Muscle layer of colon (tissue), 2 donors: Measurements from ENCODE around the gene RNASEH2A.
A peak's percentile ranks its signal among the peaks of the same experiment; 100 is the strongest.
"Not testable (repeated sequence)": the region's sequence is repeated elsewhere in the genome, so short reads cannot be mapped to it uniquely, and the experiment has no call there.

Experiments used
- H3K27ac ChIP-seq: one replicate; pipeline ENCODE4 v1.7.0; 2013; ENCODE audit warnings: low read depth, mild to moderate bottlenecking, low read length, moderate library complexity
- H3K27me3 ChIP-seq, 2 donors: one replicate each; pipeline ENCODE4 v1.7.0; 2013; ENCODE audit warnings: low read length in 2 of 2, mild to moderate bottlenecking in 2 of 2; ENCODE audit not compliant: insufficient read depth in 2 of 2, control insufficient read depth in 1 of 2
- H3K36me3 ChIP-seq: one replicate; pipeline ENCODE4 v1.7.0; 2013; ENCODE audit warnings: mild to moderate bottlenecking, low read length; ENCODE audit not compliant: insufficient read depth
- H3K4me1 ChIP-seq: one replicate; pipeline ENCODE4 v1.7.0; 2013; ENCODE audit warnings: mild to moderate bottlenecking, low read length; ENCODE audit not compliant: insufficient read depth
- H3K4me3 ChIP-seq, 2 donors: one replicate each; pipeline ENCODE4 v1.7.0; 2013; ENCODE audit warnings: low read length in 2 of 2, low read depth in 1 of 2, mild to moderate bottlenecking in 1 of 2, moderate library complexity in 1 of 2
- H3K9ac ChIP-seq: one replicate; pipeline ENCODE4 v1.7.0; 2013; ENCODE audit warnings: low read length
- H3K9me3 ChIP-seq: one replicate; pipeline ENCODE4 v1.7.0; 2013; ENCODE audit warnings: mild to moderate bottlenecking, low read length
- donor health status: abdominal sarcoma.
- donor health status: Adenocarcinoma of cecum.

Gene RNASEH2A

DNA sequence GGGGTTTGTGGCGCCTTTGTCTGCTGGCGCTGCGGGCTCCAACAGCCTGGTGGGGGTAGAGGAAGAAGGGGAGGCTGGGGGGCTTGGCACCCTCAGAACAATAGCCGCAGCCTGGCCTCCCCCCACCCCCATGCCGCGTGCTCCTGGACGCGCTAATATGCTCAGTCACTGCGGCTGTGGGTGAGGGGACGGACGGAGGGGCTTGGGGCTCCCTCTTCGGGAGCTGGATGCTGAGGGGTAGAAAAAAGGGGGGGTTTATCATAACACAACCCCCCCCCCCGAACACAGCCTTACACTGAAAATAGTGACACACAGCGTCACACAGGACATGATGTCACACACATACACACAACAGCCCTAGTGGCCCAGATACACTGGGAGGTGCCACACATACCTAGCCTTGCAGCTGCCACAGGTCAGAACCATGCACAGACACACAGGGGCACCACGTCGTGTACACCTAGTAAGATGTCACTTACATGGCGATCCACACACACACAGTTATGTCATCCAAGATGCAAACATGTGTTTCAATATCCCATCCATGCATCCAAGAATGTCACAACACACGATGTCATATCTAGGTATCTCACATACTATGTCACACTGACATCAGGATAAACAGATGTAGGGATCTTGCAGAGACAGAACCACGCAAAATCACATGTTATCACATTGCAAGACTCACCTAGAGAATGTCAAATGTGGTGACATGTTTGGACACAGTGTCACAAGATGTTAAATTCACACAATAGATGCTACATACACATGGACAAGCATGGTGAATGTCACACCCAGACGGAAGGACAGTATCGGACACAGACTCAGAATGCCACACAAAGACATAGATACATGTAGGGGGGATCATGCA lies 32.7 kb downstream of the RNASEH2A start:
- Histone ChIP-seq H3K4me1 (peaks cover 8% of the 10 kb centered on the region), H3K27me3 (peaks cover 77 to 94% of the 10 kb centered on the region in 2 donors), H3K9me3 (no peaks in the 10 kb centered on the region)

DNA sequence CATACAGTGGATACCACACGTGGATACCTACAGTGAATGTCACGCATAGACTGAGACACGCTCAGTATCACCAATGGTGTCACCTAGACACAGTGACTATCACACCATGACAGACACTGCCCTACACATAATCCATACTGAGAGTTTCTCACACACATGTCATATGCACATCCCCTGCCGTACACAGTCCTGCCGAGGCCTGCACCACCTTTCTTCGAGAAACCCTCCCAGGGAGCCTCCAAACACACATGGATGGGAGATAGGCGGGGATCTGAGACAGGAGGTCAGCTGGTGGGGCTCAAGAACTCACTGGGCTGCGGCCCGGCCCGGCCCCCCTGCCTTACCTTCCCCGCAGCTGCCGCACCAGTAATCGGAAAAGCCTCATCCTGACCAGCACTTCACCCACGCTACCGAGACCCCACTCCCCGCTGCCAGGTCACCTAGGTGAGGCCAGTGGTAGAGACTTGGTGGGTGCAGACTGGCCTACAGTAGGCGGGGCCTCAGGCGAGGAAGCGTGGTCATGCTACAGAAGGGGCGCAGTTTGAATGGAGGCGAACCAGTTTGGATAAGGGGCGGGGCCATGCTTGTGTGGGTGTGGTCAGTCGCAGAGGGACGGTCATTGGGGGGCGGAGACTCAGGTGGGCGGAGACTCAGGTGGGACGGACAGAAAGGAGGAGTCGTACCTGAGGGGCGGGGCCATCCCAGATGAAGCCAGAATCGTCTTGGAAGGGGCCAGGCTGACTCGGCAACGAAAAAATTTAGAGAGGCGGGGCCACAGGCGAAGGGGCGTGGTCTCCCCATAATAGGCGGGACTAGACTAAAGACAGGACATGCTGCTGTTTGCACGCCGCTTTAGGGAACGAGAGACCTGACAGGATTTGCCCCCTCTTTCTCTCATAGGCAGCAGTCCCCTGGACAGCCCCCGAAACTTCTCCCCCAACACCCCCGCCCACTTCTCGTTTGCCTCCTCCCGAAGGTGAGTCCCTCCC lies 34.0 kb downstream of the RNASEH2A start:
- peaks cover 8% of the 10 kb centered on the region for H3K4me1 ChIP-seq
- no peaks in the 10 kb centered on the region for H3K36me3 ChIP-seq
- peaks cover 65 to 87% of the 10 kb centered on the region in 2 donors for H3K27me3 ChIP-seq
- no peak overlapping the region for H3K27ac ChIP-seq
- no peaks in the 10 kb centered on the region for H3K9me3 ChIP-seq
- no peak overlapping the region for H3K4me3 ChIP-seq
- H3K9ac ChIP-seq = no peak overlapping the region

More for the DNA sequence above, 32.7 kb downstream of the RNASEH2A start:
- Histone ChIP-seq H3K27ac (no peak overlapping the region), H3K4me3 (no peak overlapping the region), H3K9ac (no peak overlapping the region), H3K36me3 (no peaks in the 10 kb centered on the region)

DNA sequence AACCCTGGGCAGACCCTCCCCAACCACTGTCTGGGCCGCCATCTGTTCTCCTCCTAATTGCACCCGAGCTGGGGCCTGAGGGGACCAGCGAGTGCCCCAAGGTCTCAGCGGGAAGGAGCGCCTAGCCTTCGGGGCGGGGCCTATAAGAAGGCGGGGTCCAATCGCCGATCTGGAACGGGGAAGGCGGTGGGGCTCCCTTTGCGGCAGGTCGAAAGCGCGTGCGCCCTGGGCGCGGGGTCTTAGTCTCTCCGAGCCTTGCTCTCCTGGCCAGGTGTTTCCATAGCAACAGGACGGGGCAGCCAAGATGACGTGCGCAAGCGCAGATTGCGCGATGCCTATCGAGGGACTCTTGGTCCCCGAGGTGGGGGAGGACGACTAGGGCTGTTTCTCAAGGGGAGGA lies 34.7 kb downstream of the RNASEH2A start:
- H3K4me3 ChIP-seq = no peak overlapping the region
- no peak overlapping the region for H3K9ac ChIP-seq
- peaks cover 8% of the 10 kb centered on the region for H3K4me1 ChIP-seq
- peaks cover 58 to 80% of the 10 kb centered on the region in 2 donors for H3K27me3 ChIP-seq
- H3K36me3 ChIP-seq = no peaks in the 10 kb centered on the region
- no peak overlapping the region for H3K27ac ChIP-seq
- H3K9me3 ChIP-seq = no peaks in the 10 kb centered on the region

DNA sequence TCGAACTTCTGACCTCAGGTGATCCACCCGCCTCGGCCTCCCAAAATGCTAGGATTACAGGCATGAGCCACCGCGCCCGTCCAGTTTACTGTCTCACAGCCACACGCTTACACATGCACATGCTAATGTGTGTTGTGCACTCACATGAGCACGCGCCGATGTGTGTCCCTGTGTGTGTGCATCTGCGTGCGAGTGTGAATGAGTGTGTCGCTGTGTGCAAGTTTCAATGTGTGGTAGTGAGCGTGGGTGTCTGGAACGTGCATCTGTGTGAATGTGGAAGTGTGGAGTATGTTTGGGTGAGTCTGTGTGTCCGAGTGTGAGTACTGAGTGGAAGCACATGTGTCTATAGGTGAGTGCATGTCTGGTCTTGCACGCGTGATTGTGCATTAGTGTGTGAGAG lies 36.1 kb downstream of the RNASEH2A start:
- no peaks in the 10 kb centered on the region for H3K9me3 ChIP-seq
- H3K4me1 ChIP-seq = peaks cover 11% of the 10 kb centered on the region
- no peak overlapping the region for H3K4me3 ChIP-seq
- H3K27me3 ChIP-seq = peaks cover 45 to 75% of the 10 kb centered on the region in 2 donors
- no peaks in the 10 kb centered on the region for H3K36me3 ChIP-seq
- no peak overlapping the region for H3K9ac ChIP-seq
- no peak overlapping the region for H3K27ac ChIP-seq

DNA sequence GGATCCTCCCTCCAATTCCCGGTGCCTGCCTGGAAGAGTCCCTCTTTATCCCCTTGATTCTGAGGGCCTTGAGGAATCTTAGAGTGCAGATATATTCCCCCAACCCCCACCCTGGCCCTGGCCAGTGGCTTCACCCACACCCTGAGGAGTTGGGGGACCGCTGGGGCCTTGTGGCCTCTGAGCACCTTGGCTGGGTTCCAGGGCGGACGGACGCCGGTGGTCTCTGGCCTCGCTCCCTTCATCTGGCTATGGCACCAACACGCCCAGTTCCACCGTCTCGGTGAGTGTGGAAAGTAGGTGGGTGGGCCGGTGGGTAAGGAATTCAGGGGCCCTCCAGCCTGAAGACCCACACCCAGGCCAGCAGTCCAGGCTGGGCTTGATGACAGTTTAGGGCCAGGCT lies 36.9 kb downstream of the RNASEH2A start:
- H3K36me3 ChIP-seq = no peaks in the 10 kb centered on the region
- peaks cover 39 to 69% of the 10 kb centered on the region in 2 donors for H3K27me3 ChIP-seq
- no peak overlapping the region for H3K27ac ChIP-seq

DNA sequence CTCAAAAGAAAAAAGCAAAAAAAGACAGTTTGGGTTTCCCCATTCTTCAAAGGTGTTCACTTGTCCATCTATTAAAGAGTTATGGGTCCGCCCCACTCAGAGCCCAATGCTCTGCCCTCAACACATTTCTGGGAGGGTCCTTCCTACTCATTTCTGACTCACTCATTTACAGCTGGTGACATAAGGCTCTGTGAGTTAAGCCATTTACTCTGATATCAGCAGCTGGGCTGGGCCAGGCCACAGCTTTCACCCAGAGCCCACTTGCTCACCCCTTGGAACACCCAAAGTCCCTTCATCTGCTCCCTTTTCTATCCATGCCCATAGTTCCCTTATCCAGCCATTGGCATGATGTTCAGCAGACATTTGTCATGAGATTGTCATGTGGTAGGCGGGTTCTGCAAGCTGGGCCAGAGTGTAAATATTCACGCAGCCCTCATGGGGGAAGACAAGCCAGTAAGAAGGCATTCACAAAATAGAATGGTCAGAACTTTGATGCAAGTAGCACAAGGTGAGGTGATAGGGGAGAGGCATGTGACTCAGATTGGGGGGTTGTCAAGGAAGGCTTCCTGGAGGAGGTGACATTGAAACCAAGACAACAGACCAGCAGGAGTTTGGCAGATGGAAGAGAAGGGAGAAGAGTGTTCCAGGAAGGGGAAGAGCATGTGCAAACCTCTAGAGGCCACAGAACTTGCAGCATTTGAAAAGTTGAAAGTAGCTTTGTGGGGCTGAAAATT lies 37.8 kb downstream of the RNASEH2A start:
- Histone ChIP-seq H3K27me3 (peaks cover 35 to 61% of the 10 kb centered on the region in 2 donors), H3K36me3 (no peaks in the 10 kb centered on the region)

More for the DNA sequence above, 36.9 kb downstream of the RNASEH2A start:
- H3K9ac ChIP-seq = no peak overlapping the region
- peaks cover 17% of the 10 kb centered on the region for H3K4me1 ChIP-seq
- H3K4me3 ChIP-seq = no peak overlapping the region
- H3K9me3 ChIP-seq = no peaks in the 10 kb centered on the region

DNA sequence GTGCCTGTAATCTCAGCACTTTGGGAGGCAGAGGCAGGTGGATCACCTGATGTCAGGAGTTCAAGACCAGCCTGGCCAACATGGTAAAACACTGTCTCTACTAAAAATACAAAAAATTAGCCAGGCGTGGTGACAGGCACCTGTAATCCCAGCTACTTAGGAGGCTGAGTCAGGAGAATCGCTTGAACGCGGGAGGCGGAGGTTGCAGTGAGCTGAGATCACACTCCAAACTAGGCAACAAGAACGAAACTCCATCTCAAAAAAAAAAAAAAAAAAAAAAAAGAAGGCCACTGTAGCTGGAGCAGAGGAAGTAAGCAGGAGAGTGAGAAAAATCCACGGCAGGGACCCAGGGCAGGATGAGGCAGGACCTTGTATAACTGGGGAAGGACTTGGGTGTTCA lies 40.2 kb downstream of the RNASEH2A start:
- H3K4me1 ChIP-seq, H3K9ac ChIP-seq, H3K4me3 ChIP-seq, H3K27ac ChIP-seq, H3K9me3 ChIP-seq, H3K36me3 ChIP-seq: not testable (repeated sequence)
- H3K27me3 ChIP-seq = peaks cover 12 to 36% of the 10 kb centered on the region in 2 donors

More for the DNA sequence above, 37.8 kb downstream of the RNASEH2A start:
- Histone ChIP-seq H3K27ac (no peak overlapping the region), H3K4me1 (peaks cover 17% of the 10 kb centered on the region), H3K9me3 (no peaks in the 10 kb centered on the region), H3K9ac (no peak overlapping the region), H3K4me3 (no peak overlapping the region)

DNA sequence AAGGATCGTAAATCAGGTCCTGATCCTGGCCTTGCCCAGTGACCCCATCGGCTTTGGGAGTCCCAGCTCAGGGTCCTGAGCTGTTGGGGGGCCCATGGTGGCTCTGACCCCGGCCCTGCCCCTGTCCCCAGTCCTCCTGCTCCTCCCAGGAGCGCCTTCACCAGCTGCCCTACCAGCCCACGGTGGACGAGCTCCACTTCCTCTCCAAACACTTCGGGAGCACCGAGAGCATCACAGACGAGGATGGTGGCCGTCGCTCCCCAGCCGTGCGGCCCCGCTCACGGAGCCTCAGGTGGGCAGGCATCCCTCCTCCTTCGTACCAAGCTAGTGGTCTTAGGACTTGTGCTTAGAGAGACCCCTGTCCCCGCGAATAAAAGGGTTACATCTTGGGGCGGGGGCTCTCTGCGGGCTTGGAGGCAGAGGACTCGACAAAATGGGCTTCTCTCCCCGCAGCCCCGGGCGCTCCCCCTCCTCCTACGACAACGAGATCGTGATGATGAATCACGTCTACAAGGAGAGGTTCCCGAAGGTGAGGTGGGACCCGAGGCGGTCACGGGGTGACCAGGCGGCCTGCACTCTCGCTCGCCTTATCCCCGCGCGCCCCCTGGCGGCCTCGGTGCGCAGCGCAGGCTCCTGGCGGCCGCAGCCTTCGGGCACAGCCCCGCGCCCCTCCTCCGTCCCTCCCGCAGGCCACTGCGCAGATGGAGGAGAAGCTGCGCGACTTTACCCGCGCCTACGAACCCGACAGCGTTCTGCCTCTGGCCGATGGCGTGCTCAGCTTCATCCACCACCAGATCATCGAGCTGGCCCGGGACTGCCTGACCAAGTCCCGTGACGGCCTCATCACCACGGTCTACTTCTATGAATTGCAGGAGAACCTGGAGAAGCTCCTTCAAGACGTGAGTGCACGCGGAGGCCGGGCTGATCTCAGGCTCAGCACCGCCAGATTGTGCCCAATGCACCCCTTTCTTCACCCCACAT lies 41.1 kb downstream of the RNASEH2A start:
- Histone ChIP-seq H3K27ac (no peak overlapping the region), H3K4me1 (peaks cover 9% of the 10 kb centered on the region), H3K36me3 (no peaks in the 10 kb centered on the region), H3K9ac (no peak overlapping the region), H3K9me3 (no peaks in the 10 kb centered on the region), H3K27me3 (peaks cover 6 to 29% of the 10 kb centered on the region in 2 donors), H3K4me3 (peak overlapping the region in 1 of 2 donors; percentile 47)

DNA sequence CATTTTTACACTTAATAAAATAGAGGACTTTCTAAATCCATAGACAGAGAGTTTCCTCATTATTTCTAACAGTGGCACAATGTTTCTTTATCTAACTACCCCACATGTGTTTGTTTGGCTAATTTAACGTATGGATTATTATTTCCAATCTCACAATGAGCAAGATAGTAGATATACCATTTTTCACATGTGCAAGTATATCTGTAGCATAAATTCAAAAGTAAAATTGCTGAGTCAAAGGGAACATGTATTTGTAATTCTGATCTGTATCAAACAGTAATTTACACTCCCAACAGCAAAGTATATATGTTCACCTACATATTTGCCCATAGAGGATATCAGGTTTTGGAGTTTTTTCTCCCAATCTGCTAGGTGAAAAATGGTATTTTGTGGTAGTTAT lies 50.3 kb downstream of the RNASEH2A start:
- Histone ChIP-seq H3K9me3 (no peaks in the 10 kb centered on the region), H3K4me1 (no peaks in the 10 kb centered on the region), H3K9ac (no peak overlapping the region), H3K4me3 (no peak overlapping the region), H3K36me3 (no peaks in the 10 kb centered on the region), H3K27me3 (no peaks in the 10 kb centered on the region), H3K27ac (no peak overlapping the region)
